Stimulated activated CD4-positive, alpha-beta T cell treated with anti-CD3 and anti-CD28 coated beads, Interleukin-15, amount 100 ng/mL, for 1 hour (primary cell): ENCODE measurements around the gene FADS2.

Experiments
- DNase-seq, 2 donors: peaks; one replicate each; pipeline ENCODE4 v3.0.0-alpha.2; 2020; ENCODE audit warnings: low read depth in 1 of 2, low spot score in 1 of 2

Gene FADS2

GRCh38 chr11:61827571-61828378 lies at the start of gene FADS2:
TSS of gene FADS2 (plus strand) at chr11:61828300. CDS start at chr11:61828391, 91 bp downstream.
- DNase-seq: peak; percentile 24 to 48

GRCh38 chr11:61778357-61778886 lies 49.7 kb upstream of the FADS2 start:
- DNase-seq: no peak

GRCh38 chr11:61778920-61779650 lies 49.0 kb upstream of the FADS2 start:
- no peak for DNase-seq

GRCh38 chr11:61779666-61780525 lies 48.2 kb upstream of the FADS2 start:
- no peak for DNase-seq

- no peak for DNase-seq
These were observed 47.4 kb upstream of the FADS2 start for GRCh38 chr11:61780581-61781162.

GRCh38 chr11:61781585-61781984 lies 46.5 kb upstream of the FADS2 start:
- no peak for DNase-seq

- DNase-seq: no peak
These were observed 45.8 kb upstream of the FADS2 start for GRCh38 chr11:61782299-61782698.

GRCh38 chr11:61782841-61783240 lies 45.3 kb upstream of the FADS2 start:
- no peak for DNase-seq

- DNase-seq: no peak
These were observed 44.2 kb upstream of the FADS2 start for GRCh38 chr11:61783717-61784505.

GRCh38 chr11:61784506-61784805 lies 43.6 kb upstream of the FADS2 start:
- no peak for DNase-seq

GRCh38 chr11:61785837-61786402 lies 42.2 kb upstream of the FADS2 start:
- no peak for DNase-seq

GRCh38 chr11:61787928-61788491 lies 40.1 kb upstream of the FADS2 start:
- DNase-seq: no peak

- no peak for DNase-seq
These were observed 36.3 kb upstream of the FADS2 start for GRCh38 chr11:61791737-61792309.

GRCh38 chr11:61792310-61793082 lies 35.6 kb upstream of the FADS2 start, which contains the start of the genes FEN1 and TMEM258:
TSS of gene FEN1 (plus strand) at chr11:61792911. CDS start at chr11:61795362, 2,451 bp downstream.
TSS of gene TMEM258 (minus strand) at chr11:61792599. CDS start at chr11:61792558, 41 bp downstream.
- DNase-seq: peak; percentile 70 to 76

GRCh38 chr11:61793083-61793828 lies 34.8 kb upstream of the FADS2 start:
- DNase-seq: no peak

- DNase-seq: no peak
These were observed 34.3 kb upstream of the FADS2 start for GRCh38 chr11:61793829-61794204.

GRCh38 chr11:61794579-61794978 lies 33.5 kb upstream of the FADS2 start:
- DNase-seq: no peak

- DNase-seq: no peak
These were observed 32.6 kb upstream of the FADS2 start for GRCh38 chr11:61795459-61795858.
